Stimulated activated CD8-positive, alpha-beta memory T cell treated with anti-CD3 and anti-CD28 coated beads, Interleukin-15, amount 100 ng/mL, for 48 hours (primary cell): ENCODE results near the gene TSPAN8.
"Not testable (repeated sequence)": the region's sequence is repeated elsewhere in the genome, so short reads cannot be mapped to it uniquely, and the experiment has no call there.

Experiments used
- DNase-seq, 2 donors: peaks; one replicate each; pipeline ENCODE4 v3.0.0-alpha.2; 2020; ENCODE audit warnings: low read depth in 2 of 2

The TSPAN8 gene

GRCh38 chr12:71129364-71129763, 28.4 kb downstream of the TSPAN8 start:
- DNase-seq, result no peak

GRCh38 chr12:71128191-71128788, 29.5 kb downstream of the TSPAN8 start:
- no peak for DNase-seq

GRCh38 chr12:71125949-71126348, 31.9 kb downstream of the TSPAN8 start:
- no peak for DNase-seq

GRCh38 chr12:71125515-71125914, 32.3 kb downstream of the TSPAN8 start:
- DNase-seq, result no peak

- DNase-seq, result no peak
These were observed 32.9 kb downstream of the TSPAN8 start for GRCh38 chr12:71124835-71125460.

GRCh38 chr12:71113148-71113547, 44.7 kb downstream of the TSPAN8 start:
- DNase-seq, result not testable (repeated sequence)

- no peak for DNase-seq
These were observed 48.0 kb downstream of the TSPAN8 start for GRCh38 chr12:71109834-71110233.

- DNase-seq, result no peak
These were observed 49.4 kb downstream of the TSPAN8 start for GRCh38 chr12:71108355-71108754.

- no peak for DNase-seq
These were observed 49.9 kb downstream of the TSPAN8 start for GRCh38 chr12:71107936-71108335.

GRCh38 chr12:71105956-71106355, 51.8 kb downstream of the TSPAN8 start:
- no peak for DNase-seq

GRCh38 chr12:71092290-71092689, 65.5 kb downstream of the TSPAN8 start:
- no peak for DNase-seq

GRCh38 chr12:71090971-71091370, 66.8 kb downstream of the TSPAN8 start:
- no peak for DNase-seq

GRCh38 chr12:71085575-71085974, 72.2 kb downstream of the TSPAN8 start:
- DNase-seq, result no peak

GRCh38 chr12:71075743-71076142, 82.1 kb downstream of the TSPAN8 start:
- no peak for DNase-seq
